ENCODE data around the gene STRIP1. TPM values are rescaled to one million over a fixed set of nuclear protein-coding genes. Genes with fewer than 3 reads are reported as not detected.

The STRIP1 gene
- polyA plus RNA-seq, 1 donor = 37.8 TPM

DNA sequence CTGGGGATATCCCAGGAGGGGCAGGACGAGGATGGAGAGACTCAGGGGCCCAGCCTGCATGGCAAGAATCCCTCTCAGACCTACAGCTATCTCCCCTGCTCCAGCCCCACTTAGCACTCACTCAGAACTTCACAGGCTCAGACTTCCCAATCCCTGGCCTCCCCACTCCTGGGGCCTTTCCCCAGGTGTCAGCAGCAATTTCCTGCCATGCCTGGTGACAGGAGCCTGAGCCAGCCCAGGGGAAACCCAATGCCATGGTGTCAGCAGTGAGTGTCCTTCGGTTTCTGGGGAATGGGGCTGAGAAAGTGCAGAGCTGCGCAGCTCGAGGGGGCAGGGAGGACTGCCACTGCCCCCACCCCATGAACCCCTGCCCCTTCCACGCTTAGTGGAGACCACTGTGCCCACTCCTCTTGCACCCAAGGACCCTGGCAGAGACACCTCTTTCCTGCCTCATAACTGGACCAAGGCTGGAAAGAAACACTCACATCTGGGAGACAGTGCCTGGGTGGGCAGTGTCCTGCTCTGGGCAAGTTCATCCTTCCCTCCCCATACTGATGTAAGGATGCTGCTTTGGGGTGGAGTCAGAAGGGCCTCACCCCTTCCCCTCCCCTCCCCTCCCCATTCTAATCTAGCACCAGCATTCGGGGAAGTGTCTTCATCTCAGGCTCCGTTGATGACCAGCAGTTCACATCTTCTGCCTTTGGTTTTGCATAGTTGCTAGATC lies 60.7 kb downstream of the STRIP1 start:
- Histone ChIP-seq H3K36me3 (ENCODE audit: control insufficient read depth, insufficient read depth, low read length) (no peaks in the 10 kb centered on the region), H3K27me3 (ENCODE audit: control insufficient read depth, insufficient read depth, low read length) (peaks cover 57% of the 10 kb centered on the region), H3K9me3 (ENCODE audit: control insufficient read depth, low read depth, low read length) (no peaks in the 10 kb centered on the region), H3K4me1 (ENCODE audit: control insufficient read depth, insufficient read depth, low read length) (no peaks in the 10 kb centered on the region), H3K27ac (ENCODE audit: low read length) (no peak overlapping the region), H3K4me3 (ENCODE audit: low read length) (no peak overlapping the region)
- WGBS (ENCODE audit: insufficient coverage, low lambda C conversion rate) = no CpG with 5 or more reads among the region's 7 CpGs
- DNase-seq = no peak

DNA sequence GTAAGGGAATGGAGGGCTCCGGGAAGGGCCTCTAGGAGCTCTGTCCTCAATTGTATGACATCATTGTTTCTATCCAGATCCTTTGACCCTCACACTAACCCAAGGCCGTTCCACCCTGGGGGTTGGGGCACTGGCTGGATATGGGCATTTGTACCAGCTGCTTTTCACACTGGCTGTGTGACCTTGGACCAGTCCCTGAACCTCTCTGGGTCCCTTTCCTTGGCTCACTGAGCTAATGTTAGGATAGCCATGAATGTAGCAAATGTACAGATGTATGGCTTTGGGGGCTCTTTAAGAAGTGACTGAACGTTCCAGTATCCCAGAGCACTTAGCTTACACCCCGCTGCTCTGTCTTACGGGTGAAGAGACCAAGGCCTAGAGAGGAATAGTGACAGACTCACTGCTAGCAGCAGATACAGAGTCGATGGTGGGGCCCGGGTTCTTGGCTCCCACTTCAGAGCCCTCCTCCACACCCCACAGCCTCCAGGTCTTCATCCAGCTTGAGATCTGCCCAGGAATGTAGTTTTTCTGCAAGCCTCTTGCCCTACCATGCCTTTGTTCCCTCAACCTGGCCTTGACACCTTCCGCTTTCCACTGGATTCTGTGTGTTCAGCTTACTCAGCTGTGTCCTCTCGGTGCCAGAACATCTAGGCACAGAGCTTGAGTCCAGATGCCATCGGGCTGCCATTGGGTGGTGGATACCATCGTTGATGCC lies 63.2 kb downstream of the STRIP1 start:
- Histone ChIP-seq H3K9me3 (ENCODE audit: control insufficient read depth, low read depth, low read length) (no peaks in the 10 kb centered on the region), H3K27me3 (ENCODE audit: control insufficient read depth, insufficient read depth, low read length) (peaks cover 56% of the 10 kb centered on the region), H3K4me1 (ENCODE audit: control insufficient read depth, insufficient read depth, low read length) (no peaks in the 10 kb centered on the region), H3K36me3 (ENCODE audit: control insufficient read depth, insufficient read depth, low read length) (no peaks in the 10 kb centered on the region), H3K27ac (ENCODE audit: low read length) (no peak overlapping the region), H3K4me3 (ENCODE audit: low read length) (no peak overlapping the region)
- WGBS (ENCODE audit: insufficient coverage, low lambda C conversion rate) = 90% methylated on average over 2 of the region's 11 CpGs
- DNase-seq = no peak

DNA sequence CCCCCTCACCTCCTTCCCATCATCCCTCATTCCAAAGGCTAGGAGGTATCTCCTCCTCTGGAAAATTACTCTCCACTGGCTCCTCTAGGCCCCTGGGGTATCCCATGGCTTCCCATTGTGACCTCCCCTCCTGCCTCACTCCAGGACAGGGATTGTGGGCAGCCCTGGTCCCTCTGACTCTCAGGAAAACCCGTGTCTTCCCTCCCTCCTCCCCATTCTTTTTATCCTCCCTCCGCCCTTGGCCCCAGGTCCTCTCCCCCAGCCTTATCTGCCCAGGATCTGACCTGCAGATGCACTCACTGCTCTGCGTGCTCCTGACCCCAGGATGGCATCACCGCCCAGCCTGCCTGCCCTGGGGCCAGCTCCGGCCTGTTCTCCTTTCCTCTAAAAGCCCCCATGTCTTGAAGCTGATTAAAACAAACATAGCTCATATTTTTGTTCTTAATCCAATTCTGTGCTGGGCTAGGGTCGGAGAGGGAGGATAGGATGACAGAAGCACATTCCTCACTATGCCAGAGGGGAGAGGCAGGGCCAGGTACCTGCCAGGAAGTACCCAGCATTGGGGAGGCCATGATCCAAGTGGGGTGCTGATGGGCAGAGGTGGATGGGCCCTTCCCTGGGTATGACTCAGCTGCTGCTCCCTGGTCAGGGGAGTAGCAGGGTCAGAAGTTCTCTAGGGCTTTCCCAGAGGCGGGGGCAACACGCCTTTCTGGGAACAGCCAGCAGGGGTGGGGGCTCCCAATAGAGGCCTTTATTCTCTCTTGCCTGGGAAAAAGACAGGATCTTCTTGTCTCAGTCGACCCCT lies 64.0 kb downstream of the STRIP1 start:
- Histone ChIP-seq H3K4me3 (ENCODE audit: low read length) (no peak overlapping the region), H3K4me1 (ENCODE audit: control insufficient read depth, insufficient read depth, low read length) (no peaks in the 10 kb centered on the region), H3K36me3 (ENCODE audit: control insufficient read depth, insufficient read depth, low read length) (no peaks in the 10 kb centered on the region), H3K27me3 (ENCODE audit: control insufficient read depth, insufficient read depth, low read length) (peaks cover 50% of the 10 kb centered on the region), H3K9me3 (ENCODE audit: control insufficient read depth, low read depth, low read length) (no peaks in the 10 kb centered on the region), H3K27ac (ENCODE audit: low read length) (no peak overlapping the region)
- no CpG with 5 or more reads among the region's 9 CpGs for WGBS (ENCODE audit: insufficient coverage, low lambda C conversion rate)
- DNase-seq = no peak

DNA sequence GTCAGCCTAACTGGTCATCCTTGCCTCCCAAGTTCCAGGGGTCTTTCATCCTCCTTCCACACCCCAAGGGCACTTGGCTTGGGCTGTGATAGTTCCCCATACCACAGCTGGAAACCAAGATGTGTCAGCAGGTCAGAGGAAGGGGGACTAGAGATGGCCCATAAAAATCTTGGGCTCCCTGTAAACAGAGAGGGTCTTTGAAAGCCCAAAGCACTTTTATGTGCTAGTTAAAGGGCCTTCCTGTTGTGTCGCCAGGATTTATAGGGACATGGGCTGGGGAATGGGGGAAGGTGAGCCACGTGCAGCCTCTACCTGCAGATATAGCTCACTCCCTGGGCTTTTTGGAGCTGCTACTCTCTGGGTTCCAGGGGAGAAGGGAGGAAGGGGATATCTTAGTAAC lies 65.9 kb downstream of the STRIP1 start:
- peaks cover 33% of the 10 kb centered on the region for H3K27me3 ChIP-seq (ENCODE audit: control insufficient read depth, insufficient read depth, low read length)
- H3K4me1 ChIP-seq (ENCODE audit: control insufficient read depth, insufficient read depth, low read length) = no peaks in the 10 kb centered on the region
- no peak overlapping the region for H3K27ac ChIP-seq (ENCODE audit: low read length)
- no peaks in the 10 kb centered on the region for H3K36me3 ChIP-seq (ENCODE audit: control insufficient read depth, insufficient read depth, low read length)
- H3K4me3 ChIP-seq (ENCODE audit: low read length) = no peak overlapping the region
- no peak for DNase-seq
- no peaks in the 10 kb centered on the region for H3K9me3 ChIP-seq (ENCODE audit: control insufficient read depth, low read depth, low read length)
- no CpG with 5 or more reads among the region's 2 CpGs for WGBS (ENCODE audit: insufficient coverage, low lambda C conversion rate)

DNA sequence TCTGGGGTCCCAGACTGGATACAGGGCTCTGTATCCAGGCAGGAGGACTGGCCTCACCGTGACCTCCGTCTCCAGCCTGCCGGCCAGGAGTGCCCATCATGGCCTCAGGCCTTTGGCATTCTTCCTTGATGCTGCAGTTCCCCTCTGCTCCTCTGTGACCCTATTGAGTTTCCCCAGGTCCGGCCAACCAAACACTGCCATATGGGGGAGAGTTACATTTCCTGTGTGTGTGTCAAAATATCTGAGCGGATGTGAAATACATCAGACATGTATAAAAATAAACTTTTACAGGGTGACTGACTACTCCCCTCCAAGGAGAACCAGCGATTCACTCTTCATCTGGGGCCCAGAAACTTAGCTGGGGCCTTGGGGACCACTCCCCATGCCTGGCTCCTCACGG lies 67.7 kb downstream of the STRIP1 start:
- DNase-seq = no peak
- no peak overlapping the region for H3K27ac ChIP-seq (ENCODE audit: low read length)
- no peak overlapping the region for H3K4me3 ChIP-seq (ENCODE audit: low read length)
- no peaks in the 10 kb centered on the region for H3K4me1 ChIP-seq (ENCODE audit: control insufficient read depth, insufficient read depth, low read length)
- H3K27me3 ChIP-seq (ENCODE audit: control insufficient read depth, insufficient read depth, low read length) = peaks cover 25% of the 10 kb centered on the region
- no CpG with 5 or more reads among the region's 7 CpGs for WGBS (ENCODE audit: insufficient coverage, low lambda C conversion rate)
- H3K36me3 ChIP-seq (ENCODE audit: control insufficient read depth, insufficient read depth, low read length) = no peaks in the 10 kb centered on the region
- H3K9me3 ChIP-seq (ENCODE audit: control insufficient read depth, low read depth, low read length) = no peaks in the 10 kb centered on the region

Other genes with a start within 250 kb of the STRIP1 start
- gene CSF1, start 123.8 kb upstream of the STRIP1 start, polyA plus RNA-seq = 9.0 TPM
- 89.3 TPM for gene AHCYL1, start 49.9 kb upstream of the STRIP1 start, polyA plus RNA-seq
- gene ALX3, start 36.0 kb downstream of the STRIP1 start, polyA plus RNA-seq = not detected
- gene UBL4B, start 77.8 kb downstream of the STRIP1 start, polyA plus RNA-seq = not detected
- 0.33 TPM for gene SLC6A17, start 115.9 kb downstream of the STRIP1 start, polyA plus RNA-seq
- gene KCNC4, start 175.7 kb downstream of the STRIP1 start, polyA plus RNA-seq = 3.5 TPM

All from large intestine (tissue), 3 donors.